Cardiac fibroblast (primary cell): ENCODE results near the gene FRMD4A.
A peak's percentile ranks its signal among the peaks of the same experiment; 100 is the strongest.

Source experiments
- DNase-seq, 2 donors: peaks; one replicate each; pipeline versions ENCODE4 v3.0.0 to v3.0.0-alpha.2; 2010; ENCODE audit warnings: low read depth in 2 of 2
- H3K4me3 ChIP-seq, 2 donors: replicated peaks in 1 of 2; 1 replicate in 1 of 2; 2 replicates in 1 of 2; pipeline ENCODE4 v1.5.1; 2011; ENCODE audit warnings: low read depth in 2 of 2, low read length in 2 of 2, mild to moderate bottlenecking in 2 of 2, moderate library complexity in 1 of 2
- CTCF ChIP-seq: IDR thresholded peaks from one replicate; pipeline ENCODE4 v1.5.1; 2011; ENCODE audit warnings: low read depth, mild to moderate bottlenecking, low read length, inconsistent platforms

Gene FRMD4A

GRCh38 chr10:13693783-13694700, 636.7 kb downstream of the FRMD4A start:
- no peak for TF ChIP-seq CTCF
- no peak for DNase-seq
- H3K4me3 ChIP-seq: no peak overlapping the region

GRCh38 chr10:13690281-13690825, 640.4 kb downstream of the FRMD4A start:
- DNase-seq: no peak
- TF ChIP-seq CTCF: no peak
- no peak overlapping the region for H3K4me3 ChIP-seq

GRCh38 chr10:13686331-13686752, 644.4 kb downstream of the FRMD4A start:
- peak; percentile 71 to 78 for DNase-seq
- no peak overlapping the region for H3K4me3 ChIP-seq
- no peak for TF ChIP-seq CTCF

GRCh38 chr10:13685885-13686284, 644.8 kb downstream of the FRMD4A start:
- no peak for DNase-seq
- no peak overlapping the region for H3K4me3 ChIP-seq
- TF ChIP-seq CTCF: no peak

- no peak overlapping the region for H3K4me3 ChIP-seq
- TF ChIP-seq CTCF: no peak
- peak; percentile 50 for DNase-seq
These were observed 645.8 kb downstream of the FRMD4A start for GRCh38 chr10:13684806-13685482.

GRCh38 chr10:13684252-13684791, 646.4 kb downstream of the FRMD4A start:
- no peak overlapping the region for H3K4me3 ChIP-seq

More at GRCh38 chr10:13684252-13684791, 646.4 kb downstream of the FRMD4A start:
- peak; percentile 83 to 93 for DNase-seq
- TF ChIP-seq CTCF: no peak
